GM19397 (cell line): ENCODE results near the gene TIPIN.
"Not testable (repeated sequence)": the region's sequence is repeated elsewhere in the genome, so short reads cannot be mapped to it uniquely, and the experiment has no call there.

ENCODE experiments used
- ATAC-seq: cut with Tn5 transposase; IDR thresholded peaks from one replicate; pipeline ENCODE4 v1.9.1; 2021; ENCODE audit warnings: mild to moderate bottlenecking, moderate library complexity; ENCODE audit not compliant: unreplicated experiment

Gene TIPIN

GRCh38 chr15:66356359-66357236 is at the start of gene TIPIN:
TIPIN (minus strand) TSS chr15:66356685; CDS start chr15:66352947, 3,738 bp downstream.
- ATAC-seq = peak; percentile 97

DNA sequence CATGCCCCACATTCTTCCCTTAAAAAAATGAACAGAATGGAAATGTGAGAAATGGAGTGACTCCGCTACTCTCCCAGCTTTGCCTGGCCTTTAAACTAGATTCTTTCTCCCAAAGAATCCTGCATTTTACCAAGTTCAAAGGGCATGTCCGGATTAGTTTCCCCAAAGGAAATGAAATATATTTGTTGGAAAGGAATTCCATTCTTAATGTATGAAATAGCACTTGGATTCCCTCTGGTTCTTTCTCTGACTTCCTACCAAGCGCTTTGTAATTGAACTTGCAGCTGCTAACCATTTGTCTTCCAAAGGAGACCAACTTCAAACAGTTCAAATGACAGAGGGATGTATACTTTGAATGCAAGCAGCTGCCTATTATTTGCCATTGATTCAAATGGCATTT is 49.1 kb upstream of the TIPIN start:
- no peak for ATAC-seq

DNA sequence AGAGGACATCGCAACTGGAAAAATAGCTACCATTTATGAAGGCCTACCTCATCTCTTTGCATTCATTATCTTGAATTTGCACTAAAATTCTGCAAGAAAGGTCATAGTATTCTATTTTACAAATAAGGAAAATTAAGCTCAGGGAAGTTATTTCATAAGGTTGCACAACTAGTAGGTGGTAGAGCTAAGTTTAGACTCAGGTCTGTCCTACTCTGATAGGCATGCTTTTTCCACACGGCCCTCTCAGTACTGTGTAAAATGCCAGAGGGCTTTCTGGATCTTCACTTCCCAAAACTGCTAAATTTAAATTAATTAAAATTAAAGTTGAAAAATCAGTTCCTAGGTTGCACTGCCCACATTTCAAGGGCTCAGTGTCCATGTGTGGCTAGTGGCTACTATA is 48.5 kb upstream of the TIPIN start:
- ATAC-seq = no peak

DNA sequence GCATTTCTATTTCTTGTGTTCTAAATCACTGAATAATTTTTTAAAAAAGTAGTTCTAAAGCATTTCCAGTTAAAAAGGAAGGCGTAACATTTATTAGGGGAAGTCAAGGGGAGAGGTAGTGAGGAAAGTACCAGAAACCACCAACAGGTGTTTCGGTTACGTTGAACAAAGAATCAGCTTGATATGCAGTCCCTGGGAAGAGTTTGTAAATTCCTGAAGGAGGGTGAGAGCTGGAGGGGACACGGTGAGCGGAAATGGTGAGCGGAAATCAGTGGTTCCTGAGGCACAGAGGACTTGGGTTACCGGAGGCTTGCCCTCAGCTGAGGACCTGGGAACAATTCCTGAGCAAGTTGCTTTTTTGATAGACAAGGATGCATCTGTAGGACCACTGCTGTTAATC is 48.0 kb upstream of the TIPIN start:
- ATAC-seq = no peak

DNA sequence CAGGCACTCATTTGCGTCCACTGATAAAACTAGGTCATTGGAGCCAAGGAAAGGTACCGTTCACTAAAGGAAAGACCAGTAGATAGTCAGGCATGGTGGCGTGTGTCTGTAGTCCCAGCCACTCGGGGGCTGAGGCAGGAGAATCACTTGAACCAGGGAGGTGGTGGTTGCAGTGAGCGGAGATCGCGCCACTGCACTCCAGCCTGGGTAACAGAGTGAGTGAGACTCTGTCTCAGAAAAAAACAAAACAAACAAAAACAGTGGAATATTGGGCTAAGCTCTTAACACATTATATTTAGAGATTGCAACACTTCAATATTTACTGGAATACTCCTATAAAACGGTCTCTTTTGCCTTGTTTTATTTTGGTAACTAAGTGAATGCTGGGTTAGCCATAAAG is 47.6 kb upstream of the TIPIN start:
- no peak for ATAC-seq

GRCh38 chr15:66403323-66403722 is 46.8 kb upstream of the TIPIN start:
- no peak for ATAC-seq

DNA sequence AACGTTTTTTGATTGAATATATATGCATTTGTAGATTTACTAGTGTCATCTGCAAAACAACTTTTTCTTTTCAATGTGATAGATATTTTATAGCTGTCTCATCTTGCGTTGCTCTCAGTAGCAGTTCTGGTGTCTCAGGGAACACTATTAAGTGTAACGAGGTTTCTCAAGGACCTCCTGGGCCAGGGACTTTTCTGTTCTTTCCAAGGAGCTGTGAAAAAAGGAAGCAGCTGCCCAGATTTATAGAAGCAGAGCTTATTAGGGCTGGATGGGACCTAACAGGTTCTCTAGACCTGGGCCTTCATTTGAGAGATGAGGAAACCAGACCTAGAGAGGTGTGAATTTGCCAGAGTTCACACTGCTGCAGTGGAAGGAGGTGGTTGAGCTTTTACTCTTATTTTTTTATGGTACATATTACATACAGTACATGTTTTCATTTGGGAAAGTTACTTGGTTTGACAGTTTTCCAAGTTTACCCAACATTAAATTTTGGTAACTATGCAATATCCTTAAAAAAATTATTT is 46.3 kb upstream of the TIPIN start:
- ATAC-seq = no peak

DNA sequence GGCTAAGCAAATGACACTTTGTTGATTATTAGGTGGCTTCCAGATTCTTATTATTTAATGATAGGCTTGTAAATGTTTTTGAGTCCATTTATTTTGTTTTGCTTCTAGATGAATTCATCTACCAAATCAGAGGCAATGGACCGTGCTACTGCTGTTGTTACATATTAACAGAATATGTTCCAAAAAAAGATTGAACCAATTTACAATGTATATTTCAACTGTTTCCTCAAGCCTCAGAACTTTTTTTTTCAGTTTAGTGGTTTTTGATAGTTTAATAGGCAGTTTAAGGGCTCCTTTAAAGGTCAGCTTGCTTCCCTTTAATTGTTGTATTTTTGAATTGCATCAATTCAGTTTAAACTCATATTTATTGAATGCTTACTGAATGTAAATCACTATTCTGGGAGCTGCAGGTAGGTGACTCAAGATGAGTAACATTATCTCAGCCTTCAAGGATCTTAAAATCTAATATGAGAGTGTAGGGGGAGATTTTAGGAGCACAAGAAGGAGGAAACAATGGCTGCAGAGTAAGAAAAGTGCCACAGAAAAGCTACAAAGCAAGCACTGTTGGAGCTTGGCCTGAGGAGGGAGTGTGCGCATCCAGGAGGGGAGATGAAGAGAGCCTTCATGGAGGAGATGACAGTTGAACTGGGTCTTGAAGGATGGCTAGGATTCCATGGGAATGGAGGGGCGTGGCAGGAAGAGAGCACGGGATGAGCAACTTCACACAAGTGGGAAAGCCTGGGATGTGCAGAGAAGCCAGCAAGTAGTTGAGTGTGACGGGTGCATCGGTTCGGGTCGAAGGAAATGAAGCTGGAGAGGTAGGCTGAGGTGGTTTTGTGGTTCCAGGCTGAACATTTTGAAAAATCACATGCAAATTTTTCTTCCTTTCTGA is 44.9 kb upstream of the TIPIN start:
- no peak for ATAC-seq

DNA sequence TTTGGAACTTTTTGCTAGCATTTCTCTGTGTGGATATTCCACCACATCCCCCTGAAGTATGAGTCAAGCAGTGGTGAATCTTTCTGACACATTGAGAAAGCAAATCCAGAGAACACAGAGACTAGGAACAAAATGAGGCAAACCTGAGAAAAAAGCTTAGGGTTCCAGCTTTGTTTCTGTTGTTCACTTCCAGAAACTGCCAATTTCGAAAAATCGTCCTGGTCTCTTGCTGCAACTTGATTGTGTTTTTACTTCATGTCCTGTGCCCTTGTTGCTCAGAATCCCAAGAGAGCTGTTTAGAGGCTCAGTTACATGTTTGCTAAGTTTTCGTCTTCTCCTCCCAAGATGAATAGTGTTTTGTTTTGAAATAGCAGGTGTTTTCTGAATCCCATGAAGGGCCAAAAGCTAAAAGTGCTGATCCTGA is 43.9 kb upstream of the TIPIN start:
- ATAC-seq = no peak

GRCh38 chr15:66399276-66399675 is 42.8 kb upstream of the TIPIN start:
- ATAC-seq = no peak

DNA sequence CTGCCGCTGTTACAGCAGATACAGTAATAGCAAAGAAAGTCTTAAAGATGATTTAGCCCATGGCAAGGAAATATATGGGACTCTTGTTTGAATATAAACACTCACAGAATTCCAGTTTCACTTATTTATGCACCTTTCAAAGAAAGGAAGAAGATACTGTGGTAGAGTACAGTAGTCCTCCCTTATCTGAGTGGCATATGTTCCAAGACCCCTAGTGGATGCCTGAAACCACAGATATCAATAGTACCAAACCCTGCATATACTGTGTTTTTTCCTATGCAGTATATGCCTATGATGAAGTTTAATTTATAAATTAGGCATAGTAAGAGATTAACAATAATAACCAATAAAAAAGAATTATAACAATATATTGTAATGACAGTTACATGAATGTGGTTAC is 38.4 kb upstream of the TIPIN start:
- ATAC-seq = no peak

DNA sequence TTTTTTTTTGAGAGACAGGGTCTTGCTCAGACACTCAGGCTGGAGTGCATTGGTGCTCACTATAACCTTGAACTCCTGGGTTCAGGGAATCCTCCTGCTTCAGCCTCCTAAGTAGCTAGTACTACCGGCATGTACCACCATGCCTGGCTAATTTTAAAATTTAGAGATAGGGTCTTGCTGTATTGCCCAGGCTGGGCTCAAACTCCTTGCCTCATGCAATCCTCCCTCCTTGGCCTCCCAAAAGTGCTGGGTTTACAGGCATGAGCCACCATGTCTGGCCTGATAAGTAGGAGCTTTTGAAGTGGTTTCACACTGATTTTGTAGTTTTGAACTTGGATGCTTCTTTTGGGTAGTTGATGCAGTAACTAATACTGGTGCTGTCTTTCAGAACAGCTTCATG is 38.0 kb upstream of the TIPIN start:
- ATAC-seq = no peak

DNA sequence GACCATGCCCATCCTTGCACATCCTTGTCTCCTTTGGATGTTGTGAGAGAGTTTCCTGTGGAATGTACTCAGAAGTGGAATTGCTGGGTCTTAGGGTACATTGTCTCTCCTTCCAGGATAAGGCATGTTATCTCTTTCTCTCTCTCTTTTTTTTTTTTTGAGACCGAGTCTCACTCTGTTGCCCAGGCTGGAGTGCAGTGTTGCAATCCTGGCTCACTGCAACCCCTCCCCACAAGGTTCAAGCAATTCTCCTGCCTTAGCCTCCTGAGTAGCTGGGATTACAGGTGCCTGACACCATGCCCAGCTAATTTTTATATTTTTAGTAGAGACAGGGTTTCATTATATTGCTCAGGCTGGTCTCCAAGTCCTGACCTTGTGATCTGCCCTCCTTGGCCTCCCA is 36.6 kb upstream of the TIPIN start:
- ATAC-seq = not testable (repeated sequence)

GRCh38 chr15:66390678-66391077 is 34.2 kb upstream of the TIPIN start:
- ATAC-seq = no peak

DNA sequence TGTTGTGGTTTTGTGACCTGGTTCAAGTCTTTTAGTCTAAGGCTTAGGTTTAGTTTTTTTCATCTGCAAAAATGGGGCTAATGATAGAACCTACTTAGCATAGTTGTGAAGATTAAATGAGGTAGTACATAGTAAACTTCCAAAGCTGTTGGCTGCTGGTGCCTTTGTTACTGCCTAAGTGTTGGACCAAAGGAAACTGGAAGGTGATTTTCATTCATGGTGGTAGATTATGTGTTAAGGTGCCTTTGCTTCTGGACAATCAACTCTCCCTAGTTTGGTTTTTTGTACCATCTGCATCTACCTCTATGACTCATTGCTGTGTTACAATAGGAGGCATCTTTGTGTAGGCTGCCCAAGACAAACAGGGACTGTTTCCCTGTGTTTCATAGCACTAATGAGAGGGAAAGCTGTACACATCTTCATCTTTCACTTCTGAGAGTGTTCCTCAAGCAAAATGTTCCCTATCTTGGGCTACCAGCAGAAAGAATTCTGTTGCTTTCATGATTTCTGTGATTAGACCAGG is 33.4 kb upstream of the TIPIN start:
- ATAC-seq = no peak

- no peak for ATAC-seq
These were observed 32.8 kb upstream of the TIPIN start for GRCh38 chr15:66389098-66389858.

DNA sequence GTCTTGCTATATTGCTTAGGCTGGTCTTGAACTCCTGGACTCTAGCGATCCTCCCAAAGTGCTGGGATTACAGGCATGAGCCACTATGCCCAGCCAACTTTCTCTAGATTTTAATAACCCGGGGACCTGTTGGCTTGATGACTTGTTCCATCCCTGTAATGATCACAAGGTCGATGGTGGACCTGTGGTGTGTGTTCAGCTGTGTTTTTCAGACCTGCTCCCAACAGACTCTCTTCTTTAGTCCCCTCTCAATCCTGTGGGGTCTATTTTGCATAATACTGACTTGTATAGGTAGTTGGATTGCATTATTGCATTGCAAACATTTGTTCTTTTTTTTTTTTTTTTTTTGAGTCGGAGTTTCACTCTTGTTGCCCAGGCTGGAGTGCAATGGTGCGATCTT is 32.1 kb upstream of the TIPIN start:
- no peak for ATAC-seq

GRCh38 chr15:66388043-66388363 is 31.5 kb upstream of the TIPIN start:
- ATAC-seq = no peak

GRCh38 chr15:66387163-66388042 is 30.9 kb upstream of the TIPIN start:
- peak; percentile 23 for ATAC-seq
